Vagina (tissue), 2 donors: ENCODE results near the gene UNC79. TPM values are rescaled to one million over a fixed set of nuclear protein-coding genes. Genes with fewer than 3 reads are reported as not detected.
"Not testable (repeated sequence)": the region's sequence is repeated elsewhere in the genome, so short reads cannot be mapped to it uniquely, and the experiment has no call there.

Source experiments
- DNase-seq, 2 donors: peaks; one replicate each; pipeline ENCODE4 v3.0.0-alpha.2; 2017; ENCODE audit errors: extremely low spot score in 2 of 2
- H3K27ac ChIP-seq: fragments of 200-600 bp; sonication (generic); one replicate; pipeline ENCODE4 v1.5.1; 2019
- H3K27me3 ChIP-seq: fragments of 200-600 bp; sonication (generic); one replicate; pipeline ENCODE4 v1.5.1; 2019
- H3K36me3 ChIP-seq, 2 donors: fragments of 200-600 bp; sonication (generic); one replicate each; pipeline ENCODE4 v1.5.1; 2017 to 2019
- H3K4me1 ChIP-seq: fragments of 200-600 bp; sonication (generic); one replicate; pipeline ENCODE4 v1.5.1; 2019
- H3K4me3 ChIP-seq, 2 donors: fragments of 200-600 bp; sonication (generic); 1 replicate in 1 of 2; 2 replicates in 1 of 2; pipeline ENCODE4 v1.5.1; 2016 to 2019
- H3K9me3 ChIP-seq: fragments of 200-600 bp; sonication (generic); one replicate; pipeline ENCODE4 v1.5.1; 2019
- CTCF ChIP-seq, 3 experiments: fragments of 450-650 bp in 2 of 3; fragments of 200-600 bp in 1 of 3; sonication (generic) in 1 of 3; IDR thresholded peaks; one replicate each; pipeline ENCODE4 v1.5.1; 2017 to 2019; ENCODE audit warnings: antibody characterized with exemption in 3 of 3, mild to moderate bottlenecking in 2 of 3, moderate library complexity in 2 of 3
- POLR2A ChIP-seq, 2 donors: fragments of 450-650 bp; IDR thresholded peaks; one replicate each; pipeline ENCODE4 v1.6.1; 2017; ENCODE audit warnings: antibody characterized with exemption in 2 of 2, mild to moderate bottlenecking in 2 of 2, moderate library complexity in 2 of 2
- POLR2AphosphoS5 ChIP-seq, 2 donors: sonication (generic); formaldehyde crosslinking; IDR thresholded peaks; one replicate each; pipeline ENCODE4 v1.9.0; 2017; ENCODE audit warnings: antibody characterized with exemption in 2 of 2, mild to moderate bottlenecking in 2 of 2, low read depth in 1 of 2; ENCODE audit not compliant: insufficient read depth in 1 of 2
- intact Hi-C: fragments of 100-400 bp; cut with DNase I; formaldehyde crosslinking; loops from one replicate; pipeline ENCODE4 v1.15.1; 2023
- total RNA-seq: library from RNA; depleted of rRNA; stranded (reverse); fragments of >200 nt; gene quantifications from one replicate; pipeline ENCODE4 v1.2.3, GENCODE V29; 2016

UNC79 gene
- 0.49 TPM for total RNA-seq

DNA sequence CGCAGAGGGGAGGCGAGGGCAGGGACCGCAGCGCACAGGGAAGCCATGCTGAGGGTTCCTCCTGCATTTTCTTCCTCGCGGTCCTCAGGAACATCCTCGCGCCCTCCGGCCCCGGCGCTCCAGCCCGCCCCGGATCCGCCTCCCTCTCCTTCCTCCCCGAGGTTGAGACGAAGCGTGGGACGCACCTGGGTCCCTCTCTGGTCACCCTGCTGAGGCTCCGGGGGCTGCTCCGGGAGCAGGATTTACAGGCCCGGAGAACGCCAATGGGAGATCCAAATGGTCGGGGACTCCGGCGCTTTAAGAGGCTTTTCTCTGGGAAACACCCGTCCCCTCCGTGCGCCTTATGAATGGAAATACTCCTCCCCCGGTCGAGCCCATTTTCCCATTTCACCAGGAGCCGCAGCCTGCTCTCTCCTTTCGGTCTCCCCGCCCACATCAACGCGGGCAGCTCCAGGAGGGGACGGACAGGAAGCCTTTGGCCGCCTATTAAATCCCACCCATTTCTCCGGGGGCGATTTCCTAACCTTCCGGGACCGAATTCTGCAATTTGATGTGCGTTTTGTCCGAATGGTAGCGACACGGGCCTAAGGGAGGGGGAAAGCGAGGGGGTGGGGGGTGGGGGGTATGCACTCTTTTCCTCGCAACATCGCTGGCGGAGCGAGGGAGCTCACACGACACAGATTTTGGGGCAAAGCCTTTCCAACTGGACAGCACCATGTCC, at the start of gene UNC79:
Gene UNC79 (plus strand): TSS at position 625 of the 721 bp plus-strand sequence. CDS start 91 bp downstream, at position 716.
- no peaks in the 10 kb centered on the region for H3K27me3 ChIP-seq
- no peak for DNase-seq
- intact Hi-C loops = no loop called here
- no peaks in the 10 kb centered on the region for H3K36me3 ChIP-seq
- peaks cover 13% of the 10 kb centered on the region for H3K9me3 ChIP-seq
- TF ChIP-seq POLR2AphosphoS5 (IDR thresholded peaks at IDR 0.05; ENCODE audit: insufficient read depth in 1 of 2, low read depth in 1 of 2) = no peak
- H3K4me3 ChIP-seq = no peak within 1 kb of the TSS
- no peak within 1 kb of the TSS for H3K27ac ChIP-seq
- peaks cover 10% of the 10 kb centered on the region for H3K4me1 ChIP-seq

DNA sequence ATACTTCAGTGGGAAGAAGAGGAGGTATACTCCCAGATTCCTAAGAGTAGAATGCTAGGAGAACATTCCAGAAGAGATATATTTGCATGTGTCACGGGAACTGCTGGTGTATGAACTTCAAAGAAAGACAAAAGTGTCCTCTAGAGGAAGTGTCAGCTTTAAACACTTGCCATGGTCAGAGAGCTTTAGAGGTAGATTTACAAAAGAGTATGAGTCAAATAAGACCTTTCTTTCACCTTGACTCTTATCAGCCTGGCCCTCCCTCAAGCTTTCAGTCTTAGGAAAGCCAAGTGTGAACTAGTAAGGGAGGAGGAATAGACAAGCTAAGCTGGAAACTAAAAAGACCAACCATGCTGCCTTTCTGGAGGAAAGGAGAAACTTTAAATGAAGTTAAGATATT, 49.1 kb upstream of the UNC79 start:
- no peaks in the 10 kb centered on the region for H3K4me1 ChIP-seq
- TF ChIP-seq POLR2AphosphoS5 (IDR thresholded peaks at IDR 0.05; ENCODE audit: insufficient read depth in 1 of 2, low read depth in 1 of 2) = no peak
- TF ChIP-seq POLR2A (IDR thresholded peaks at IDR 0.05) = no peak
- TF ChIP-seq CTCF (IDR thresholded peaks at IDR 0.05) = no peak
- H3K27ac ChIP-seq = no peak overlapping the region

GRCh38 chr14:93384256-93384655, 46.5 kb upstream of the UNC79 start:
- H3K36me3 ChIP-seq, H3K9me3 ChIP-seq, H3K4me3 ChIP-seq, H3K4me1 ChIP-seq, H3K27me3 ChIP-seq, intact Hi-C loops, DNase-seq, H3K27ac ChIP-seq: not testable (repeated sequence)

More for the DNA sequence above, 49.1 kb upstream of the UNC79 start:
- Histone ChIP-seq H3K4me3 (no peak overlapping the region), H3K9me3 (no peaks in the 10 kb centered on the region), H3K27me3 (no peaks in the 10 kb centered on the region), H3K36me3 (no peaks in the 10 kb centered on the region)
- DNase-seq = no peak
- intact Hi-C loops = no loop called here

GRCh38 chr14:93395231-93395630, 35.5 kb upstream of the UNC79 start:
- intact Hi-C loops = no loop called here
- no peak for TF ChIP-seq POLR2A (IDR thresholded peaks at IDR 0.05)
- TF ChIP-seq POLR2AphosphoS5 (IDR thresholded peaks at IDR 0.05; ENCODE audit: insufficient read depth in 1 of 2, low read depth in 1 of 2) = no peak
- no peak for TF ChIP-seq CTCF (IDR thresholded peaks at IDR 0.05)
- H3K4me1 ChIP-seq = no peaks in the 10 kb centered on the region
- H3K27ac ChIP-seq = no peak overlapping the region
- no peaks in the 10 kb centered on the region for H3K9me3 ChIP-seq
- no peaks in the 10 kb centered on the region for H3K27me3 ChIP-seq
- H3K36me3 ChIP-seq = no peaks in the 10 kb centered on the region
- no peak overlapping the region for H3K4me3 ChIP-seq
- no peak for DNase-seq

DNA sequence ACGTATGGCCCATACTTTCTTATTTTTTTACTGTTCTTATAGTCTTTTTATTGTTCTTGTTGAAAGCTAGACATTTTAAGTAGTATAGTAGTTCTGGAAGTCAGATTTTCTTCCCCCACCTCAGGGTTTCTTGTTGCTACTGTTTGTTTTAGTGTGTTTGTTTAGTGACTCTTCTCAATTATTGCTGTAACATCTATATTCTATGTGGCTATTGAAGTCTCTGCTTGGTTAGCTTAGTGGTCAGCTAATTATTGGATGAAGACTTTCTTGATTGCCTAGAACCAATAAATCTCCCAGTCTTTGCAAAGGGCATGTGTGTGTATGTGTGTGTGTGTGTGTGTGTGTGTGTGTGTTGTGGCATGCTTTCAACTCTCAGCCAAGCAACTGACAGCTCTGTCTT, 34.3 kb upstream of the UNC79 start:
- Histone ChIP-seq H3K27ac (no peak overlapping the region), H3K4me1 (no peaks in the 10 kb centered on the region), H3K4me3 (no peak overlapping the region), H3K9me3 (no peaks in the 10 kb centered on the region), H3K27me3 (no peaks in the 10 kb centered on the region), H3K36me3 (no peaks in the 10 kb centered on the region)
- no peak for TF ChIP-seq POLR2A (IDR thresholded peaks at IDR 0.05)
- no peak for TF ChIP-seq POLR2AphosphoS5 (IDR thresholded peaks at IDR 0.05; ENCODE audit: insufficient read depth in 1 of 2, low read depth in 1 of 2)
- no peak for TF ChIP-seq CTCF (IDR thresholded peaks at IDR 0.05)
- DNase-seq = no peak
- intact Hi-C loops = no loop called here

GRCh38 chr14:93398491-93398890, 32.2 kb upstream of the UNC79 start:
- no peak for DNase-seq
- Histone ChIP-seq H3K4me1 (no peaks in the 10 kb centered on the region), H3K9me3 (no peaks in the 10 kb centered on the region)

More at GRCh38 chr14:93398491-93398890, 32.2 kb upstream of the UNC79 start:
- Histone ChIP-seq H3K36me3 (no peaks in the 10 kb centered on the region), H3K27ac (no peak overlapping the region), H3K4me3 (no peak overlapping the region), H3K27me3 (no peaks in the 10 kb centered on the region)
- intact Hi-C loops = no loop called here
- TF ChIP-seq POLR2AphosphoS5 (IDR thresholded peaks at IDR 0.05; ENCODE audit: insufficient read depth in 1 of 2, low read depth in 1 of 2) (no peak), CTCF (IDR thresholded peaks at IDR 0.05) (no peak), POLR2A (IDR thresholded peaks at IDR 0.05) (no peak)
